HepG2 (cell line): ENCODE data around the gene CFAP119. TPM values are rescaled to one million over a fixed set of nuclear protein-coding genes. Genes with fewer than 3 reads are reported as not detected.
A peak's percentile ranks its signal among the peaks of the same experiment; 100 is the strongest.

ENCODE experiments used
- ARNT ChIP-seq: fragments of 450-650 bp; IDR thresholded peaks from 2 replicates; pipeline ENCODE4 v1.6.1; 2017
- FOXA1 ChIP-seq, 2 experiments: fragments of 450-650 bp in 1 of 2; sonication (generic) in 1 of 2; formaldehyde crosslinking in 1 of 2; IDR thresholded peaks; 2 replicates each; pipeline versions ENCODE4 v1.4.0 to v1.6.1; 2016 to 2020; ENCODE audit warnings: missing genetic modification reagents in 1 of 2
- IRF2 ChIP-seq: IDR thresholded peaks from 2 replicates; pipeline ENCODE4 v1.6.1; 2018; ENCODE audit warnings: missing genetic modification reagents, missing compliant biosample characterization
- KDM5A ChIP-seq: fragments of 200-600 bp; sonication (generic); IDR thresholded peaks from 2 replicates; pipeline ENCODE4 v1.7.0; 2018; ENCODE audit warnings: antibody characterized with exemption, mild to moderate bottlenecking, low read length, borderline replicate concordance
- MEIS1 ChIP-seq: sonication (generic); formaldehyde crosslinking; IDR thresholded peaks from 2 replicates; pipeline ENCODE4 v1.9.0; 2021; ENCODE audit warnings: mild to moderate bottlenecking, missing genetic modification reagents, moderate library complexity, borderline replicate concordance
- MXD3 ChIP-seq: IDR thresholded peaks from 2 replicates; pipeline ENCODE4 v1.6.1; 2016; ENCODE audit warnings: mild to moderate bottlenecking, missing biosample characterization, missing genetic modification reagents
- MXD4 ChIP-seq: IDR thresholded peaks from 2 replicates; pipeline ENCODE4 v1.6.1; 2016; ENCODE audit warnings: mild to moderate bottlenecking, missing biosample characterization, missing genetic modification reagents
- MXI1 ChIP-seq: IDR thresholded peaks from 3 replicates; pipeline ENCODE4 v1.6.1; 2012; ENCODE audit warnings: low read depth, low read length, inconsistent platforms, borderline replicate concordance
- PHF20 ChIP-seq: sonication (generic); formaldehyde crosslinking; IDR thresholded peaks from 2 replicates; pipeline ENCODE4 v1.5.0; 2020; ENCODE audit warnings: mild to moderate bottlenecking, missing genetic modification reagents
- ZNF138 ChIP-seq: sonication (generic); formaldehyde crosslinking; IDR thresholded peaks from 2 replicates; pipeline ENCODE4 v1.5.0; 2020; ENCODE audit warnings: mild to moderate bottlenecking, low read depth, missing genetic modification reagents
- ZNF143 ChIP-seq: sonication (generic); formaldehyde crosslinking; IDR thresholded peaks from 2 replicates; pipeline ENCODE4 v1.4.0; 2020; ENCODE audit warnings: missing genetic modification reagents
- ZNF275 ChIP-seq: sonication (generic); formaldehyde crosslinking; IDR thresholded peaks from 2 replicates; pipeline ENCODE4 v1.8.0; 2022; ENCODE audit warnings: missing genetic modification reagents, mild to moderate bottlenecking, inconsistent platforms, borderline replicate concordance
- ZNF543 ChIP-seq: sonication (generic); formaldehyde crosslinking; IDR thresholded peaks from 2 replicates; pipeline ENCODE4 v1.4.0; 2020; ENCODE audit warnings: mild to moderate bottlenecking, missing genetic modification reagents
- ZNF547 ChIP-seq: sonication (generic); formaldehyde crosslinking; IDR thresholded peaks from 2 replicates; pipeline ENCODE4 v1.5.1; 2020; ENCODE audit warnings: mild to moderate bottlenecking, missing genetic modification reagents
- ZNF776 ChIP-seq: sonication (generic); formaldehyde crosslinking; IDR thresholded peaks from 2 replicates; pipeline ENCODE4 v1.4.0; 2020; ENCODE audit warnings: mild to moderate bottlenecking, missing genetic modification reagents
- ZSCAN22 ChIP-seq: sonication (generic); formaldehyde crosslinking; IDR thresholded peaks from 2 replicates; pipeline ENCODE4 v1.4.0; 2020; ENCODE audit warnings: mild to moderate bottlenecking, missing genetic modification reagents
- ZSCAN9 ChIP-seq: IDR thresholded peaks from 2 replicates; pipeline ENCODE4 v1.6.1; 2016; ENCODE audit warnings: borderline replicate concordance
- polyA plus RNA-seq, 8 experiments: library from polyadenylated mRNA; depleted of rRNA in 3 of 8; stranded (reverse) in 7 of 8; unstranded in 1 of 8; fragments of >200 nt; fragmentation: Illumina TruSeq in 4 of 8; extraction: Trizol in 4 of 8; gene quantifications; 2 replicates each; pipeline versions ENCODE4 v1.2.1 to v1.2.3, GENCODE V29; 2011 to 2016; ENCODE audit warnings: low read depth in 4 of 8, missing spikeins in 1 of 8, mixed read lengths in 1 of 8; ENCODE audit not compliant: insufficient read depth in 1 of 8
- total RNA-seq, 5 experiments: library from RNA; depleted of rRNA; stranded (reverse); fragments of >200 nt; fragmentation: Illumina TruSeq; extraction: Trizol; gene quantifications; 2 replicates each; pipeline ENCODE4 v1.2.3, GENCODE V29; 2016; ENCODE audit warnings: low read depth in 1 of 5
- TF ChIP-seq, protein P1 (sequence below): sonication (generic); formaldehyde crosslinking; IDR thresholded peaks from 2 replicates; pipeline ENCODE4 v1.8.1; 2022; ENCODE audit warnings: mild to moderate bottlenecking, missing genetic modification reagents
- TF ChIP-seq, protein P2 (sequence below): sonication (generic); formaldehyde crosslinking; IDR thresholded peaks from 2 replicates; pipeline ENCODE4 v1.8.1; 2023; ENCODE audit warnings: mild to moderate bottlenecking, moderate library complexity, missing genetic modification reagents
- TF ChIP-seq, protein P3 (sequence below): sonication (generic); formaldehyde crosslinking; IDR thresholded peaks from 2 replicates; pipeline ENCODE4 v1.5.0; 2020; ENCODE audit warnings: mild to moderate bottlenecking, missing genetic modification reagents, moderate library complexity

Gene CFAP119
- total and polyA plus RNA-seq, 2 of the 13 experiments (the other 11 are each of a cell fraction or from before 2014, with no cell fraction given): 6.4 TPM

DNA sequence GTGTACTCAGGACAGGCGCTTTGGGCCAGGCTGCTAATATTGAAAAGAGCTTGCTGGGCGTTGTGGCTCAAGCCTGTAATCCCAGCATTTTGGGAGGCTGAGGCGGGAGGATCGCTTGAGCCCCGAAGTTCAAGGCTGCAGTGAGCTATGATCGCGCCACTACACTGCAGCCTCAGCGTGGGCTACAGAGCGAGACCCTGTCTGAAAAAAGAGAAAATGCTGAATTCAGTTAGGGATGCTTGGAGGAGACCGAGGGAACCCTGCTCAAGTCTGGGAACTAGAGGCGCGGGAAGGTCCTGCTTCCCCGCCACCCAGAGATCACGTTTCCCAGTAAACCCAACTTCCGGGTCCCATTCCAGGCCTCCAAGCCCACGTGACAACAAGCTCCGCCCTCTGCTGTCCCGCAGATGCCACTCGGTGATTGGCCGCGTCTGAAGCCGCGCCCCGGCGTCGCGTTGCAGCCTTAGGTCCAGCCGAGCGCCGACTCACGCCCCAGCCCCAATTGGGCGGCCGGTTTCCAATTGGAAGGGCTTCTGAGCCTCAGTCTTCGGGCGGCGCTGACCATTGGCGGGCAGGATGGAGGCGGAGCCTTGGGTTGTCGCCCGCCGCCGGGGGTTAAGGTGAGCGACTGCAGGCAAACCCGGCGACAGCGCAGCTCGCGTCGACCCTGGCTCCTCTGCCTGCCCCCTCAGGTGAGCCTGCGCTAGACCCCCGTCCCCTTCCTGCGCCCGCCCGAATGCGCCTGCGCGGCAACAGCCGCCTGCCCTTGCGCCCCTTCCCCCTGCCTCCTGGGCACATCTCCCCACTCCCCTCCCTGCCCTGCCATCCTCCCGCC is 13.8 kb downstream of the CFAP119 start, which contains the start of gene PHKG2 (continued):
- no peak for TF ChIP-seq ZSCAN22 (CRISPR knock-in tag)
- peak; percentile 78 for TF ChIP-seq ZSCAN9
- TF ChIP-seq KDM5A: peak; percentile 36; the same call in 1 of the 2 replicates
- TF ChIP-seq FOXA1 (IDR thresholded peaks at IDR 0.05): no peak
- peak; percentile 16; the same call in 1 of the 2 replicates for TF ChIP-seq FOXA1 (CRISPR knock-in tag; IDR thresholded peaks at IDR 0.05)
- 0 out of 2 replicates have a peak, but pooled peaks have one; percentile 29 for TF ChIP-seq ZNF543 (CRISPR knock-in tag)
- peak; percentile 45; the same call in 1 of the 2 replicates for TF ChIP-seq IRF2 (CRISPR knock-in tag)
- TF ChIP-seq MXD3: peak; percentile 89; the same call in 1 of the 2 replicates
- peak; percentile 91 for TF ChIP-seq PHF20 (CRISPR knock-in tag)
- peak; percentile 95 for TF ChIP-seq MXD4 (CRISPR knock-in tag)
- no peak; the same call in 1 of the 2 replicates for TF ChIP-seq ZNF143 (CRISPR knock-in tag)
- TF ChIP-seq ZNF547 (CRISPR knock-in tag): no peak
- TF ChIP-seq, protein P1, sequence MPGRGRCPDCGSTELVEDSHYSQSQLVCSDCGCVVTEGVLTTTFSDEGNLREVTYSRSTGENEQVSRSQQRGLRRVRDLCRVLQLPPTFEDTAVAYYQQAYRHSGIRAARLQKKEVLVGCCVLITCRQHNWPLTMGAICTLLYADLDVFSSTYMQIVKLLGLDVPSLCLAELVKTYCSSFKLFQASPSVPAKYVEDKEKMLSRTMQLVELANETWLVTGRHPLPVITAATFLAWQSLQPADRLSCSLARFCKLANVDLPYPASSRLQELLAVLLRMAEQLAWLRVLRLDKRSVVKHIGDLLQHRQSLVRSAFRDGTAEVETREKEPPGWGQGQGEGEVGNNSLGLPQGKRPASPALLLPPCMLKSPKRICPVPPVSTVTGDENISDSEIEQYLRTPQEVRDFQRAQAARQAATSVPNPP (CRISPR knock-in tag): 0 out of 2 replicates have a peak, but pooled peaks have one; percentile 66
- no peak for TF ChIP-seq ZNF776 (CRISPR knock-in tag)
- no peak for TF ChIP-seq ARNT
- peak; percentile 95; the same call in 2 of the 3 replicates for TF ChIP-seq MXI1
- TF ChIP-seq ZNF275: 0 out of 2 replicates have a peak, but pooled peaks have one; percentile 22
- TF ChIP-seq, protein P2, sequence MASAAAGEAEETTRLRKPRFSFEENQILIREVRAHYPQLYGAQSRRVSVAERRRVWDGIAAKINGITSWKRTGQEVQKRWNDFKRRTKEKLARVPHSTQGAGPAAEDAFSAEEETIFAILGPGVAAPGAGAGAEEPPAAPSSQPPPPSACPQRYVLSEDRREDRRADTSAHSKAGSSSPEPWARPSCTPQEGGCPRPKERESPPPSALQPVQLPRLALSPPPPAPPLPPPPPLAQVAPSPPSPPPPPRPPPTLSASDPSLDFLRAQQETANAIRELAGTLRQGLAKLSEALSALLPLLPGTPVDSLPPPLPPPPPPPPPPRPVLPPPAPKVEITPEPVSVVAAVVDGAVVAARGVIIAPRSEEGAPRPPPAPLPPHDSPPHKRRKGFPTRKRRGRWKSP (CRISPR knock-in tag): peak; percentile 88
- TF ChIP-seq MEIS1 (CRISPR knock-in tag): peak; percentile 74; the same call in 1 of the 2 replicates
- peak; percentile 79; the same call in 1 of the 2 replicates for TF ChIP-seq ZNF138
- TF ChIP-seq, protein P3, sequence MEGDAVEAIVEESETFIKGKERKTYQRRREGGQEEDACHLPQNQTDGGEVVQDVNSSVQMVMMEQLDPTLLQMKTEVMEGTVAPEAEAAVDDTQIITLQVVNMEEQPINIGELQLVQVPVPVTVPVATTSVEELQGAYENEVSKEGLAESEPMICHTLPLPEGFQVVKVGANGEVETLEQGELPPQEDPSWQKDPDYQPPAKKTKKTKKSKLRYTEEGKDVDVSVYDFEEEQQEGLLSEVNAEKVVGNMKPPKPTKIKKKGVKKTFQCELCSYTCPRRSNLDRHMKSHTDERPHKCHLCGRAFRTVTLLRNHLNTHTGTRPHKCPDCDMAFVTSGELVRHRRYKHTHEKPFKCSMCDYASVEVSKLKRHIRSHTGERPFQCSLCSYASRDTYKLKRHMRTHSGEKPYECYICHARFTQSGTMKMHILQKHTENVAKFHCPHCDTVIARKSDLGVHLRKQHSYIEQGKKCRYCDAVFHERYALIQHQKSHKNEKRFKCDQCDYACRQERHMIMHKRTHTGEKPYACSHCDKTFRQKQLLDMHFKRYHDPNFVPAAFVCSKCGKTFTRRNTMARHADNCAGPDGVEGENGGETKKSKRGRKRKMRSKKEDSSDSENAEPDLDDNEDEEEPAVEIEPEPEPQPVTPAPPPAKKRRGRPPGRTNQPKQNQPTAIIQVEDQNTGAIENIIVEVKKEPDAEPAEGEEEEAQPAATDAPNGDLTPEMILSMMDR: no peak
